ENCODE data around the gene C6orf132. TPM values are rescaled to one million over a fixed set of nuclear protein-coding genes. Genes with fewer than 3 reads are reported as not detected.

Gene C6orf132
- total RNA-seq, 1 experiment from 2014 or later: 48.4 TPM

GRCh38 chr6:42108071-42108470 lies 34.3 kb downstream of the C6orf132 start:
- Mint-ChIP-seq H3K27ac (no peak overlapping the region), H3K4me1 (peaks cover 6 to 26% of the 10 kb centered on the region in 2 experiments), H3K27me3 (ENCODE audit: low read depth) (no peaks in the 10 kb centered on the region; the same call in 1 of the 2 replicates), H3K36me3 (ENCODE audit: insufficient read depth in 1 of 3, low read depth in 3 of 3) (peaks cover 34 to 56% (median 52%) of the 10 kb centered on the region in 3 experiments; a peak in 6 of 7 replicates), H3K4me3 (no peak overlapping the region), H3K9me3 (no peaks in the 10 kb centered on the region)
- H3K27me3 ChIP-seq (ENCODE audit: insufficient read depth, low read length): no peaks in the 10 kb centered on the region
- H4K20me1 ChIP-seq (ENCODE audit: control insufficient read depth, insufficient read depth, insufficient read length): no peaks in the 10 kb centered on the region
- H2BK15ac ChIP-seq (ENCODE audit: low read depth, low read length): no peak overlapping the region
- H2BK12ac ChIP-seq (ENCODE audit: insufficient read length, low read depth, low read length): no peak overlapping the region
- no peaks in the 10 kb centered on the region for H3K4me1 ChIP-seq (ENCODE audit: insufficient read depth, low read length)
- no peak overlapping the region for H4K5ac ChIP-seq (ENCODE audit: insufficient read length, low read depth, low read length)
- TF ChIP-seq, protein P1, sequence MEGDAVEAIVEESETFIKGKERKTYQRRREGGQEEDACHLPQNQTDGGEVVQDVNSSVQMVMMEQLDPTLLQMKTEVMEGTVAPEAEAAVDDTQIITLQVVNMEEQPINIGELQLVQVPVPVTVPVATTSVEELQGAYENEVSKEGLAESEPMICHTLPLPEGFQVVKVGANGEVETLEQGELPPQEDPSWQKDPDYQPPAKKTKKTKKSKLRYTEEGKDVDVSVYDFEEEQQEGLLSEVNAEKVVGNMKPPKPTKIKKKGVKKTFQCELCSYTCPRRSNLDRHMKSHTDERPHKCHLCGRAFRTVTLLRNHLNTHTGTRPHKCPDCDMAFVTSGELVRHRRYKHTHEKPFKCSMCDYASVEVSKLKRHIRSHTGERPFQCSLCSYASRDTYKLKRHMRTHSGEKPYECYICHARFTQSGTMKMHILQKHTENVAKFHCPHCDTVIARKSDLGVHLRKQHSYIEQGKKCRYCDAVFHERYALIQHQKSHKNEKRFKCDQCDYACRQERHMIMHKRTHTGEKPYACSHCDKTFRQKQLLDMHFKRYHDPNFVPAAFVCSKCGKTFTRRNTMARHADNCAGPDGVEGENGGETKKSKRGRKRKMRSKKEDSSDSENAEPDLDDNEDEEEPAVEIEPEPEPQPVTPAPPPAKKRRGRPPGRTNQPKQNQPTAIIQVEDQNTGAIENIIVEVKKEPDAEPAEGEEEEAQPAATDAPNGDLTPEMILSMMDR (conservative IDR thresholded peaks at IDR 0.05): no peak
- H3T11ph ChIP-seq (ENCODE audit: low read length): no peak overlapping the region
- no peak overlapping the region for H2AK5ac ChIP-seq (ENCODE audit: insufficient read length, low read length)
- no peak overlapping the region for H3K14ac ChIP-seq (ENCODE audit: insufficient read depth, low read length)
- no peaks in the 10 kb centered on the region for H3K79me2 ChIP-seq (ENCODE audit: insufficient read depth, low read length)
- no peak overlapping the region for H2BK5ac ChIP-seq (ENCODE audit: insufficient read length, low read length)
- H3K79me1 ChIP-seq (ENCODE audit: insufficient read depth, low read depth, low read length, poor library complexity, severe bottlenecking): no peaks in the 10 kb centered on the region
- no peak overlapping the region for H3K4ac ChIP-seq (ENCODE audit: low read depth, low read length)
- H2AFZ ChIP-seq (ENCODE audit: low read length): no peak overlapping the region
- H3K9me3 ChIP-seq (ENCODE audit: control insufficient read depth, low read depth, low read length): no peaks in the 10 kb centered on the region
- no peak overlapping the region for H3K23ac ChIP-seq (ENCODE audit: insufficient read length, low read depth, low read length)
- no peak overlapping the region for H2BK20ac ChIP-seq (ENCODE audit: low read depth, low read length, poor library complexity, severe bottlenecking)
- no peak overlapping the region for H3K56ac ChIP-seq (ENCODE audit: insufficient read length, low read depth, low read length)
- WGBS (ENCODE audit: extremely low coverage, insufficient read length, low lambda C conversion rate): no CpG with 5 or more reads among the region's 2 CpGs
- no peak overlapping the region for H3K4me2 ChIP-seq (ENCODE audit: insufficient read depth, insufficient read length, low read length)
- H3K18ac ChIP-seq (ENCODE audit: insufficient read length, low read depth, low read length): no peak overlapping the region
- H2BK120ac ChIP-seq (ENCODE audit: low read depth, low read length, poor library complexity, severe bottlenecking): no peak overlapping the region
- H3K9ac ChIP-seq (ENCODE audit: extremely low read depth, insufficient read length, low read length): no peak overlapping the region
- H4K91ac ChIP-seq (ENCODE audit: insufficient read length, low read depth, low read length): no peak overlapping the region
- peaks cover 3% of the 10 kb centered on the region for H3K23me2 ChIP-seq (ENCODE audit: insufficient read length, low read depth, low read length, poor library complexity, severe bottlenecking)
- no peak overlapping the region for H4K8ac ChIP-seq (replicated peaks; ENCODE audit: insufficient read length, low read depth, low read length)
- no peak for DNase-seq
- no peak overlapping the region for H3K27ac ChIP-seq (ENCODE audit: insufficient read length, low read depth, low read length)
